Stimulated activated CD4-positive, alpha-beta T cell treated with anti-CD3 and anti-CD28 coated beads, Interleukin-4, amount 100 ng/mL, for 48 hours (primary cell): ENCODE measurements around the gene PRSS3.
A peak's percentile ranks its signal among the peaks of the same experiment; 100 is the strongest.
"Not testable (repeated sequence)": the region's sequence is repeated elsewhere in the genome, so short reads cannot be mapped to it uniquely, and the experiment has no call there.

Experiments used
- DNase-seq, 2 donors: peaks; one replicate each; pipeline ENCODE4 v3.0.0-alpha.2; 2020; ENCODE audit warnings: low read depth in 2 of 2

PRSS3 gene

GRCh38 chr9:33817327-33818166, 22.2 kb downstream of the PRSS3 start:
- DNase-seq, result peak; percentile 33 to 36

DNA sequence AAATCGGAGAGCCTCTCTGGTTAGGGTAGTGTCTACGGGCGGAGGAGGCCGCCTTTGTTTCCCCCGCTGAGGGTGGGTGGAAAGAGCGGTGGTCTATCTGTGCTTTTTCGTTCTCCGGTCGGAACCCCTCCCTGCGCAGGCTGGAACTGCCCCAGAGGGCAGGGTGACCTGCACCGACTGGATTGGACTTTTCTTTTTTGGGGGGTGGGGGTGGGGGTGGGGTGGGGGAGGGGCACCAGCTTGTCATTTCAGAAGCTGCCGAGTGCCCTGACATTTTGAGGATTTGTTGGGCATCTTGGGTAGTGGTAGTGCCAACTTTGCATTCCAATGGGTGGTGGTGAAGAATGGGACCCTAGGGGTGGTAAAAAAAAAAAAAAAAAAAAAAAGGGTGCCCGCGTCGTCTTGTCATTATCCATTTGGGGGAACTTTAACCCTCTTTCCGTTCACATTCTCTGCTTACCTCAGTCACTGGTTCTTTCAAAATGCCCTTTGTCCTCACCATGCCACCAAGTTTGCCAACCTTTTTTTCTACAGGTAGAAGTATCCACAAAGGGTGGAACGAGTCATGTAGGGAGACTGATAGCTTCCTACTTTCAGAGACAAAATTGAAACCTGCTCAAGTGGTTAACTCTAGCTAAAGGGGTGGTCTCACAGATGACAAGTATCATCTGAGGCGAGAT, 22.9 kb downstream of the PRSS3 start:
- DNase-seq, result no peak

GRCh38 chr9:33818847-33819500, 23.6 kb downstream of the PRSS3 start:
- DNase-seq, result no peak

DNA sequence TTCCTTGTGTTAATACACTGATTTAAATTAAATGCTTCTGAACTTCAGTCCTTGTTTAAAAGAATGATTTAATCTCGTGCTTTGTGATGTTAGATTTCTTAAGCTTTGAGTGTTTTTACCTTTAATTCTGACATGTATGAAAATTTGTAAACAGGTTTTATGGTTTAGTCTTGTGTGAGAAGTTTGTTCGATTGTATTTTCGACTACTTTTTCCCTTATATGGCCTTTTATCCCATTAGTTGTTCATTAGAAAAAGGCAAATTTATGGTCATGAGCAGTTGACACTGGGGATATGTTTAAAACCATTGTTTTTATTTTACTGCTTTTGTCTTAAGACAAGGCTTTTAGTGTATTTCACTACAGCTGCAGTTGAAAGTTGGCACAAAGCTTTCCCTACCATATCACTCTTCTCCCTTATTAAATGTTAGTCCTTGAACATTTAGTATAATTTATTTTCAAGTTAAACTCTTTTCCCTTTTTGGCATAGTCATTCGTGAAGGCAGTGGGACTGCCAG, 24.9 kb downstream of the PRSS3 start:
- no peak for DNase-seq

DNA sequence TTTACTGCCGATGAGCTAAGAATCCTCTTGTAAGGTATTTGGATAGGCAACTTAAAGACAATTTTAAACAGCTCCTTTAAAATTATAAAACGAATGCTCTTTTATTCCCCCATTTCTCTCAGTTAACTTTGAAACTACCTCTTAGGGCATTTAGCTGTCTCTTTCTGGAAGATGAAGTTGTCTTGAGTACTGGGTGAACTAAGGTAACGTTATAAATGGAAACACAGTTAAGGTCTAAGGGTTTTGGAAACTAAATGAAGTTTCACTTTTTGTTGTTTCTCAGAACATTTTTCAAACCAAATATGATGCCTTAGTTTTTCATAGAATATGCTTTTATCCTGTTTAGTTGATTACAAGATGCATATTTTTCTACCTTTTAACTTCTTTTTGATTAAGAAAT, 28.4 kb downstream of the PRSS3 start:
- DNase-seq, result no peak

GRCh38 chr9:33827285-33827684, 31.9 kb downstream of the PRSS3 start:
- not testable (repeated sequence) for DNase-seq

GRCh38 chr9:33829641-33830230, 34.4 kb downstream of the PRSS3 start:
- not testable (repeated sequence) for DNase-seq

- DNase-seq, result no peak
Observed at GRCh38 chr9:33835625-33836260, 40.4 kb downstream of the PRSS3 start.

- DNase-seq, result not testable (repeated sequence)
Observed at GRCh38 chr9:33836261-33836660, 40.9 kb downstream of the PRSS3 start.

DNA sequence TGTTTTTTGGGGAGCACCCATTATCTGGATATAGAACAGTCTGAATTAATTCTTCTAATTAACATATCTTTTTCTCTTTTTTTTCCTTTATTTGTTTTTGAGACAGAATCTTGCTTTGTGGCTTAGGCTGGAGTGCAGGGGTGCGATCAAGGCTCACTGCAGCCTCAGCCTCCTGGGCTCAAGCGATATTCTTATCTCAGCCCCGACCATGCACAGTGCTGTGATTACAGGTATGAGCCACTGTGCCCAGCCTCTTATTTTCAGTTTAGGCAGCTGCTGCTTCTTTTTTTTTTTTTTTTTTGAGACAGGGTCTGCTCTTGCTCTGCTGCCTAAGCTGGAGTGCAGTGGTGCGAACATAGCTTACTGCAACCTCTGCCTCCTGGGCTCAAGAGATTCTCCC, 41.8 kb downstream of the PRSS3 start:
- DNase-seq, result no peak

DNA sequence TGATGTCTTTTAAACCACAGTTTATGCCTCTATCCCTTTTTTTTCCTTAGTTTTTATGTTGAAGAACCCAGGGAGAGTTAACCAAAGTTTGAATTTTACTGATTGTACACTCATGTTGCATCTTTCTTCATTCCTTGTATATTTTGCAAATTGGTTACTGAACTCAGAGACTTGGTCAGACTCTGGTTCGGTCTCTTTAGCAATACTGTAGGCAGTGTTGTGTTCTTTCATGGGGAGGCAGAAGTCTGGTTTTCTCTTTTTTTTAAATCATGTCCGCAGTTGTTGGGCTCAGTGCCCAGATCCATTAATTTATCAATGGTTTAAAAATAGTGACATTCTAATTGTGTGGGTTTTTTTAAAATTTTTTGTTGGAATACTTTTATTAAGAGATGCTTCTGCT, 45.0 kb downstream of the PRSS3 start:
- DNase-seq, result no peak

- no peak for DNase-seq
Observed at GRCh38 chr9:33843312-33843961, 48.1 kb downstream of the PRSS3 start.

GRCh38 chr9:33846231-33846630, 50.9 kb downstream of the PRSS3 start:
- DNase-seq, result no peak

GRCh38 chr9:33847894-33848205, 52.5 kb downstream of the PRSS3 start:
- not testable (repeated sequence) for DNase-seq
